ENCODE measurements around the gene MBP.

GRCh38 chr18:77066689-77067088 lies 65.9 kb downstream of the MBP start:
- TF ChIP-seq CTCF (IDR thresholded peaks at IDR 0.05; ENCODE audit: extremely low read depth in 1 of 2, insufficient read depth in 1 of 2, low read depth in 1 of 2, low read length in 2 of 2) (no peak), EZH2 (IDR thresholded peaks at IDR 0.05; ENCODE audit: borderline replicate concordance, low read depth, low read length, severe bottlenecking) (no peak), POLR2A (IDR thresholded peaks at IDR 0.05; ENCODE audit: low read depth, low read length) (no peak), POLR2AphosphoS5 (IDR thresholded peaks at IDR 0.05; ENCODE audit: insufficient read depth, low read depth, low read length) (no peak), MAX (IDR thresholded peaks at IDR 0.05; ENCODE audit: insufficient read depth, insufficient read length) (no peak), MYC (IDR thresholded peaks at IDR 0.05; ENCODE audit: low read depth, low read length) (no peak)

Measured in endothelial cell of umbilical vein (primary cell).